GM18907 (cell line): ENCODE measurements around the gene CACNA1A.
"Not testable (repeated sequence)": the region's sequence is repeated elsewhere in the genome, so short reads cannot be mapped to it uniquely, and the experiment has no call there.

Experiments
- ATAC-seq: cut with Tn5 transposase; IDR thresholded peaks from one replicate; pipeline ENCODE4 v1.9.1; 2021; ENCODE audit warnings: mild to moderate bottlenecking, moderate library complexity; ENCODE audit not compliant: unreplicated experiment

The CACNA1A gene

GRCh38 chr19:13506471-13506820, at the start of gene CACNA1A:
TSS of gene CACNA1A (minus strand) at chr19:13506479. CDS start at chr19:13506224, 255 bp downstream.
- no peak for ATAC-seq

DNA sequence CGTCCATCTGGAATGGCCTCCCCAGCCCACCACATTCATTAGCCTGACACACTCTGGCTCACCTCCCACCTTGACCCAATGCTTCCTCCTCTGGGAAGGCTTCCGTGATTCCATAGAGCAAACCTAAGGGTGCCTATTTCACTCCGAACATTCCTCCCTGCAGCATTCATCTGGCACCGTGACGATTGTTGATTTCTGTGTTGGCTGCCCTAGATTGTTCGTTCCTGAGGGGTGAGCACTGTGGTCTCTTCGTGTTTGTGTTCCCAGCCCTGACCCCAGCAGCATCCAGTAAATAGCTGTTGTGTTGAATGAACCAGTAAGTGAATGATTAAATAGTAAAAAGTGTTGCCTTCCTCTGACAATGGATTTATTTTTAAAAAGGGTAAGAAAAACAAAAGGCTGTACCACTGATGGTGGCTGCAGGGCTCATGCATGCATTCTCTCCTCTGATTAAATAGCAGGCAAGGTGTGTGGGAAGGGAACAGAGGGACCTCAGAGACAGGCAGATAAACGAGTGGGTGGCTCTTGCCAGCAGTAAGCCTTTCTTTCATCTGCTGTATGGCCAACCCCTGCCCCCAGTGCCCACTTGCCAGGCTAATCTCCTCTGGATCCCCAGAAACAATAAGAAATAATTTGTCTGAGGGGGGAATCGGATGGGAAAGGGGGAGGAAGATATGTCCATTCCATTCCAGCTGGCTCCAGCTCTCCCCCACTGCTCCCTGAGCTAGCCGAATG, 48.4 kb upstream of the CACNA1A start:
- ATAC-seq: no peak

DNA sequence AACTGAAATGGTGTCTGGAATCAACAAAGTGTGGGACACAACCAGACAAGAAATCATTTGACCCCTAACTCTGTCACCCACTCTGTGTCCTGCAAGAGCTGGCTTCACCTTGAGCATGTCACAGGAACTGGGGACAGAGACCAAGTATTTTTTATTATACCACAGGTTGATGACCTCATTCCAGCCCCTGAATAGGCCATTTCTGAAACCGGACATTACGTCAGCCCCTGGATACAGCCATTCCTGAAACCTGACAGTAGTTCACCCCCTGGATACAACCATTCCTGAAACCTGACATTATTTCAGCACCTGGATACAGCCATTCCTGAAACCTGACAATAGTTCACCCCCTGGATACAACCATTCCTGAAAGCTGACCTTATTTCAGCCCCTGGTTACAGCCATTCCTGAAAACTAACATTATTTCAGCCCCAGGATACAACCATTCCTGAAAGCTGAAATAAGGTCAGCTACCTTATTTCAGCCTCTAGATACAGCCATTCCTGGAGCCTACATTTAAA, 47.7 kb upstream of the CACNA1A start:
- no peak for ATAC-seq

- no peak for ATAC-seq
Measured at GRCh38 chr19:13548131-13548530, 41.9 kb upstream of the CACNA1A start.

DNA sequence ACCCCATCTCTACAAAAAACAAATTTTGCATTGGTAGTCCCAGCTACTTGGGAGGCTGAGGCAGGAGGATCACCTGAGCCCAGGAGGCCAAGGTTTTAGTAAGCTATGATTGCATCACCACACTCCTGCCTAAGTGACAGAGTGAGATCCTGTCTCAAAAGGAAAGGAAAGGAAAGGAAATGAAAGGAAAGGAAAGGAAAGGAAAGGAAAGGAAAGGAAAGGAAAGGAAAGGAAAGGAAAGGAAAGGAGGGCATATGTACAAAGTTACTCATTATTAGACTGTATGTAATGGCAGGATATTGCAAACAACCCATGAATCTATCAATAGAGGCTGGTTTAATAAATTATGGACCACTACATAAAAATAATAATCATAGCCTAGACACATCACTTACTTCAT, 40.8 kb upstream of the CACNA1A start:
- ATAC-seq: no peak

DNA sequence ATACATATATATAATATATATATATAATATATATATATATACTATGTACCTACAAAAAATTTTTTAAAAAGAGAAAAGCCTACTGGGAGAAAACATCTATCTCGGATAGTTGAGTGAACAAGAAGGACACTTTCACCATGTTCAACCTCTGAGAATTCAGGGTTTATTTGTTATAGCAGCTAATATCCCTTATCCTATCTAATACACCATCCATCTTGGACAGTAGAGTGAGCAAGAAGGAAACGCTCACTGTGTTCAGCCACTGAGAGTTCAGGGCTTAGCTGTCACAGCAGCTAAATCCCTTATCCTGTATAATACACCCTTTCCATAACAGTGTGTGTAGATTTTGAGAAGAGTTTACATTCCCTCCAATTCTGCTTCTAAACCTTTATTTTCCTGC, 38.1 kb upstream of the CACNA1A start:
- ATAC-seq: no peak

DNA sequence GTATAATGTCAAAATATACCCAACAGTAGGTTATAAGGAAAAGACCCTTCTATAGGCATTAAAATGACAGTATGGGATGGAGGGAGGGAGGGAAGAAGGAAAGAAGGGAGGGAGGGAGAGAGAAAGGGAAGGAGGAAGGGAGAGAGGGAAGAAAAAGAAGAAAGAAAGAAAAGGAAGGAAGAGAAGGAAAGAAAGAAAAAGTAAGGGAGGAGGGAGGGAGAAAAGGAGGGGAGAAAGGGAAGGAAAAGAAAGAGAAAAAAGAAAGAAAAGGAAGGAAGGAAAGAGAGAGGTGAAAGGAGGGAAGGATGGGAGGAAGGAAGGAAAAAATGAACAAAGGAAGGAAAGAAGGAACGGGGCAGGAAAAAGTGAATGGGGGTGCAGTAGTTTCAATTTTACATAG, 35.3 kb upstream of the CACNA1A start:
- ATAC-seq: no peak

DNA sequence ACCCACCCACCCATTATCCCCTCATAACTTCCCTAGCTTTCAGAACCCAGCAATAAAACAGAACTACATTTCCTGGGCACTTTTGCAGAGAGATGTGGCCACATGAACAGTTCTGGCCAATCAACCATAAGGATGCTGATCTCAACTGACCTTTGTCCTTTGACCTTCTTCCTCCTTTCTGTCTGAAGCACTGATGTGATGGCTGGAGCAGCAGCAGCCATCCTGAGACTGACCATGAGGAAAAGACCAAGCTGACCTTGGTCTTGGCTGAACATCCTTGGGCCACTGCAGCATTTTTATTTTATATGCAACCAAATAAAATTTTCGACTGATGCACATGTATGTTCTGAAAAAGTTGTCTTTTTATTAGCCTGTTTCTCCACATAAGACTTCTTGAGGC, 33.1 kb upstream of the CACNA1A start:
- ATAC-seq: no peak

GRCh38 chr19:13538601-13539253, 32.4 kb upstream of the CACNA1A start:
- no peak for ATAC-seq

GRCh38 chr19:13537454-13537853, 31.2 kb upstream of the CACNA1A start:
- no peak for ATAC-seq

DNA sequence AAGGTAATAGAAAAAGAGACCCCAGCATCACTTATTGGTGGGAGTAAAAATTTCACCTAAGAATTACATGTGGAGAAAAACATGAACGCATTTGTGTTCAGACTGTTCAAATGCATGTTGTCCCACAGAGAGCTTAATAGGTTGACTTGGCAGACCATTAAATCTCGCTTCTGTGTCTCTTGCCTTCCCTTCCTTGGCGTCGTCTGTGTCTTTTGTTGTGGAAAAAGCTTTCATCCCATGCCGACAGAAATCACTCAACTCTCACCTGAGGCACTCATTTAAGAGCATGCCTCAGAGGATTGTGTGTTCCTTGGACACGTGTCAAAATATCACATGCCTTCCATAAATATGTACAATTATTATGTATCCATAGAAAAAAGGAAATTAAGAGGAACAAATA, 24.4 kb upstream of the CACNA1A start:
- ATAC-seq: no peak

DNA sequence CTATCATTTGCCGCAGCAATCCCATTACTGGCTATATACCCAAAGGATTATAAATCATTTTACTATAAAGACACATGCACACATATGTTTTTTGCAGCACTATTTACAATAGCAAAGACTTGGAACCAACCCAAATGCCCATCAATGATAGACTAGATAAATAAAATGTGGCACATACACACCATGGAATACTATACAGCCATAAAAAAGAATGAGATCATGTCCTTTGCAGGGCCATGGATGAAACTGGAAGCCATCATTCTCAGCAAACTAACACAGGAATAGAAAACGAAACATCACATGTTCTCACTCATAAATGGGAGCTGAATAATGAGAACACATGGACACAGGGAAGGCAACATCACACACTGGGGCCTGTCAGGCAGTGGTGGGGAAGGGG, 23.4 kb upstream of the CACNA1A start:
- ATAC-seq: not testable (repeated sequence)

DNA sequence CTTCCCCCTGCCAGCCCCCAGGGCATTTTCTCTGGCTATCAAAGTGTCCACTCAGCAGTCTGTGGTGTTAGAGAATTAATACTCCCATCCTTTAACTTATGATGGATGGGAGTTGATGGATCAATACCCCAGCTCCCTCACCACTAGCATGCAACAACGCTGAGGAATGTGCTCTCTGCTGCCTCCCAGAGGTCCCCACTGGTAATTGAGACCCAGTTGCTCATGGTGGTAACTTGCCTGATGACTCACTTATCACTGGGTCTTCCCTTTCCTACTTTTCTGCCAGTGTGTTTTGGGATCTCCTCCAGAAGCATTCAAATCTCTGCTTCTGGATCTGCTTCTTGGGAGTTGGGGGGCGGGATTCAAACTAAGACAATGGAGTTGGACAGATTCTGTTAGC, 20.3 kb upstream of the CACNA1A start:
- no peak for ATAC-seq

- no peak for ATAC-seq
Measured at GRCh38 chr19:13521066-13521465, 14.8 kb upstream of the CACNA1A start.

- no peak for ATAC-seq
Measured at GRCh38 chr19:13511947-13512346, 5.7 kb upstream of the CACNA1A start.

DNA sequence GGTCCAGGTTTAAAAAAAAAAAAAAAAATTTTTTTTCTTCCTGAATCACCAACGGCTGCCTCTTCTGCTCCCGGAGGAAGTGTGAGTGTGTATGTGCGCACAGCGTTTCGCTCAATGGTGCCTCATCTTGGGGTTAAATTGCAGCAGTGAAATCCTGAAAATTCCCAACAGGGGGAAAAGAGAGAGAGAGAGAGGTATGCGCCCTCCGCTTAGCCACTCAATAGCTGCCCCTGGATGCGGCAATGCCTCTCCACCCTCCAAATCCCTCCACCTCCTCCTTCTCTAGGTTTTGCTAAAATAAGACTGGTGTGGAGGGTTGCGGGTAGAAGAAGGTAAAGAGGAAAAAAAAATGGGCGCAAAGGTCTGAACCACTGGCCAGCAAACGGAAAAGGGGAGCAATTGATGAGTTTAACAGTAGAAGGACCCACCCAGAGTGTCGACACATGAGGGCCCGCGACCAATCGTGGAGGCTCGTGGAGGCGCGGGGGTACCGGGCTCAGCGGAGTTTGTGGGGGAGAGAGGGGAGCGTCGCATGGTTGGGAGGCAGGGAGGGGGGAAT, 853 bp upstream of the CACNA1A start:
- ATAC-seq: no peak

GRCh38 chr19:13505761-13506470, 363 bp downstream of the CACNA1A start:
- no peak for ATAC-seq

- ATAC-seq: no peak
Measured at GRCh38 chr19:13505164-13505695, 1.0 kb downstream of the CACNA1A start.

DNA sequence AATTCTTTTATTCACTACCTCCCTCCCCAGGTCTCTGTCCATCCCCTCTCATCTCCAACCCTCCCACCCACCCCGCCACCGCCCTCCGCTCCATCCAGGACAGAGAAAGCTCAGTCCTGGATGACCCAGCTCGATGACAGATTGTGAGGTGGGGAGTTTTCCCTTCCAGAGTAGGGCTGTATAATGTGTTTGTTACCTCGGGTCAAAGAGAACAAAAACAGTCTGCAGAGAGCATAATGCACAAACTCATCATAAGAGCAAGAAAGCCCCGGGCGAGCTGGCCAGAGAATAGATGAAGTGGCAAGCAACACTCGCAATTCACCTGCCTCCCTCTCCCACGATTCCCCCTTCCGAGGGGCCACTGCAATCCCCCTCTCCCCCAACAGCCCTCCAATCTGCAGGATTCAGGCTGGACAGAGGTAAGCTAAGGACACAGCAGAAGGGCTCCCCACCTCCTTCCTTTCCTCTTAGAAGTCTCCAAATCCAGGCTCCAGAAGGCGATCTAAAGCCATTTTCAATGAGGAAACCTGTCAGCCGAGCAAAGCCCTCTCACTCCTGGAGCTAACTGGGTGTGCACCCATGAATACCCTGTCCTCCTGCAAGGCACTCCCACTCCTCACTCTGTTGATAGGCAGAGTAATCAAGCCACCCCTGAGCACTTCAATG, 2.6 kb downstream of the CACNA1A start:
- ATAC-seq: no peak

DNA sequence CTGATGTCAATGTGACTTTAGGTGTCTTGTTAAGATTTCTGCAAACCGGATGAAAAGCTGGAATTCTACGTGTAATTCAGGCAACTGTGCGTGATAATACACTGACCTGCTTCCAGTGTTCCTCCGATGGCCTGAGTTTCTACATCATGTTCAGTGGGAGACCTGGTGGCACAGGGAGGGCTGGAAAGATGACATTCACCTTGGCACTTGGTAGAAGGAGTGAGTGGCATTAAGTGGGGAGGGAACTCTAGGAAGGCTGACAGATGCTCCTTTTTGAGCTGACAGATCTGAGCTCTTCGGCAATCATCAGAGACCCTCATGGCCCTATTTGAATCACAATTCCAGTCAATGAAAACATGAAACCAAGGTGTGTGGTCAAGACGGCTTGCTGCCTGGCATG, 4.0 kb downstream of the CACNA1A start:
- ATAC-seq: no peak

DNA sequence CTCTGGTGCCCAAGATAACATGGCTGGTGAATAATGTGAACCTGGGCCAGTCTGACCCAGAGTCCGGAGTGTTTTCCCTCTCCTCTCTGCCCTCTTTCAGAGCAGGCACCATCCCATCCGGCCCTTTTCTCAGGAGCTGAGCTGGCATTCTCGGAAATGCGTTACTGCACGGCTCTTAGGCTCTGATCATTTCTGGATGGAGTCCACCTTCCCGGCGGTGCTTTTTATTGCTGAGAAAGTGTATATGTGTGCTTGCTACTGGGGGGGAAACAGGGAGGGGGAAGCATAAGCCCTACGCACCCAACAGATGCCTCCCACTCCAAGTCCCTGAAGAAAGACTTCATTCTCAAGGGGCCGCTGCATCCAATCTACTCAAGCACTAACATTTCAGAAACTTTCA, 6.6 kb downstream of the CACNA1A start:
- ATAC-seq: no peak
